IPS-18c (cell line): Measurements from ENCODE around the gene TANGO6.
A peak's percentile ranks its signal among the peaks of the same experiment; 100 is the strongest.
"Not testable (repeated sequence)": the region's sequence is repeated elsewhere in the genome, so short reads cannot be mapped to it uniquely, and the experiment has no call there.

Source experiments
- H3K4me3 ChIP-seq: 2 replicates; pipeline ENCODE4 v1.7.0; 2013; ENCODE audit warnings: low read depth, mild to moderate bottlenecking, low read length, moderate library complexity; ENCODE audit not compliant: insufficient read depth
- H3K9me3 ChIP-seq: one replicate; pipeline ENCODE4 v1.6.1; 2013; ENCODE audit warnings: mild to moderate bottlenecking, low read length, moderate library complexity; ENCODE audit not compliant: control insufficient read depth, insufficient read depth

TANGO6 gene

DNA sequence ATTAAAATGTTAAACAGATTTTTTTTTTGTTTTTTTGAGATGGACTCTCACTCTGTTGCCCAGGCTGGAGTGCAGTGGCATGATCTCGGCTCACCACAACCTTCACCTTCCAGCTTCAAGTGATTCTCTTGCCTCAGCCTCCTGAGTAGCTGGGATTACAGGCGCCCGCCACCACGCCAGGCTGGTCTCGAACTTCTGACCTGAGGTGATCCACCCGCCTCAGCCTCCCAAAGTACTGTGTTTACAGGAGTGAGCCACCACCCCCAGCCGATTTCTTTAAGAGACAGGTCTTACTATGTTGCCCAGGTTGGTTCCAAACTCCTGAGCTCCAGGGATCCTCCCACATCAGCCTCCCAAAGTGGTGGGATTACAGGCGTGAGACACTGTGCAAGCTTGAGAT, 281.1 kb downstream of the TANGO6 start:
- H3K9me3 ChIP-seq, H3K4me3 ChIP-seq: not testable (repeated sequence)

DNA sequence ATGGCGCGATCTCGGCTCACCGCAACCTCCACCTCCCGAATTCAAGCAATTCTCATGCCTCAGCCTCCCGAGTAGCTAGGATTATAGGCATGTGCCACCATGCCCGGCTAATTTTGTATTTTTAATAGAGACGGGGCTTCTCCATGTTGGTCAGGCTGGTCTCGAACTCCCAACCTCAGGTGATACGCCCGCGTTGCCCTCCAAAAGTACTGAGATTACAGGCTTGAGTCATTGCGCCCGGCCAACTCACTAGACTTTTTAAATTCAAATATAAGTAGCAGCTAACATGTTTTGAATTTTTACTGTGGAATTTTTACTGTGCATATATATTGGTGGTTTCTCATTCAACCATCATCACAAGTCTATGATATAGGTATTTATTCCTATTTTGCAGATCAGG, 281.6 kb downstream of the TANGO6 start:
- not testable (repeated sequence) for H3K9me3 ChIP-seq, H3K4me3 ChIP-seq

DNA sequence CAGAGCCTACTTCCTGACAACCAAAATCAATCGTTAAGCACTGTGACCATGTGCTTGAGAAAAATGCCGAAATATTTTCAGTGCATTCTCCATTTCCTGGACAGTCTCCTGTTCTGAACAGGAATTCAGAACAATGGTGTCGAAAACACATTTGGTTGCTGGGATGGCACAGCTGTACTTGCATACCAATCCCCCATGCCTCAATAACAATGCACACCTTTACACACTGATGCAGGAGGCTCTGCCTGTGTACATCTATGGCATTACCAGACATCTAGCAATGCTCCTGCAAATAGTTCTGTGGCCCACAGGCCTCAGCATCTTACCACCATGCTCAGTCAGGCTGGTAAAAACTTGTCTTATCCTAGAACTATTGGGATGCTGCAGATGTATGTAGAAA, 282.9 kb downstream of the TANGO6 start:
- no peak overlapping the region for H3K4me3 ChIP-seq
- no peaks in the 10 kb centered on the region for H3K9me3 ChIP-seq

DNA sequence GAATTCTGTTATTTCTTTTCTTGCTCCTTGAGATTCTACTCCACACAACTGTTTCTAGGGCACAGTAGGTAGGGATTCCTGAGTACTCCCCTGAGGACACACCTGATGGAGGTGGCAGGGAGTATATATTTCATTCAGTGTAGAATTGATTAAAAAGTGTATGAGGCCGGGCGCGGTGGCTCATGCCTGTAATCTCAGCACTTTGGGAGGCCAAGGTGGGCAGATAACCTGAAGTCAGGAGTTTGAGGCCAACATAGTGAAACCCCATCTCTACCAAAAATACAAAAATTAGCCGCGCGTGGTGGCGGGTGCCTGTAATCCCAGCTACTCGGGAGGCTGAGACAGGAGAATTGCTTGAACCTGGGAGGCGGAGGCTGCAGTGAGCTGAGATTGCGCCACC, 283.5 kb downstream of the TANGO6 start:
- H3K4me3 ChIP-seq, H3K9me3 ChIP-seq: not testable (repeated sequence)

DNA sequence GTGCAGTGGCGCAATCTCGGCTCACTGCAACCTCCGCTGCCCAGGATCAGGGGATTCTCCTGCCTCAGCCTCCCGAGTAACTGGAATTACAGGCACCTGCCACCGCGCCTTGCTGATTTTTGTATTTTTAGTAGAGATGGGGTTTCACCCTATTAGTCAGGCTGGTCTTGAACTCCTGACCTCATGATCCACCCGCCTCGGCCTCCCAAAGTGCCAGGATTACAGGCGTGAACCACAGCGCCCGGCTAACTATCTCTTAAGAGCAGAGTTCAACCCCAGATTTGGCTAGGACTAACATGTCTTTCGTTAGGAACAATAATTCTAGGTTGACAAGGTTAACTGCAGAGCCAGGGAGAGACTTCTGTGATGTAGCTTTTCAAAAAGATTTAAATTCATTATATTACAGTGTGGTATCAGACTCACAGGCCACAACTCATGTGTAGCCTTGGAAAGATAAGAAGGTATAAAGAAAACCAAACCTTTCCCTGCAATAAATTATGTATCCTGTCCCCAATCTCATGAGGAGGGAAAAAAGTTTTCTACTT, 284.7 kb downstream of the TANGO6 start:
- H3K9me3 ChIP-seq, result no peaks in the 10 kb centered on the region
- no peak overlapping the region for H3K4me3 ChIP-seq

DNA sequence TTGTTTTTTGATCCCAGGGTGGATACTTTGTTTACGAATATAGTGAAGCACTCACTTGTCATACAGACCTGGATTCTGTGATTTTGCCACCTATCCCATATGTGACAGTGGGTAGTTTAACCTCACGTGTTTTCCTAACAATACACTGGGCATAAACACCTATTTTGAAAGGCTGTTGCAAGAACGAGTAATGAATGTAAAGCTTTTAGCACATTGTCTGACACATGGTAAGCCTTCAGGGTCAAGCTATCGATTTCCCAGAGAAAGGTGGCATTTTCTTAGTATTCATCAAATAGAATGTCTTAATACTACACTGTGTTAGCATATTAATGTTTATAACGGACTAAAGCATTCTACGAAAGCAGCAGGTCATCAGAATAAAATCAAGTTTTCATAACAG, 287.1 kb downstream of the TANGO6 start:
- no peak overlapping the region for H3K4me3 ChIP-seq
- H3K9me3 ChIP-seq, result no peaks in the 10 kb centered on the region

DNA sequence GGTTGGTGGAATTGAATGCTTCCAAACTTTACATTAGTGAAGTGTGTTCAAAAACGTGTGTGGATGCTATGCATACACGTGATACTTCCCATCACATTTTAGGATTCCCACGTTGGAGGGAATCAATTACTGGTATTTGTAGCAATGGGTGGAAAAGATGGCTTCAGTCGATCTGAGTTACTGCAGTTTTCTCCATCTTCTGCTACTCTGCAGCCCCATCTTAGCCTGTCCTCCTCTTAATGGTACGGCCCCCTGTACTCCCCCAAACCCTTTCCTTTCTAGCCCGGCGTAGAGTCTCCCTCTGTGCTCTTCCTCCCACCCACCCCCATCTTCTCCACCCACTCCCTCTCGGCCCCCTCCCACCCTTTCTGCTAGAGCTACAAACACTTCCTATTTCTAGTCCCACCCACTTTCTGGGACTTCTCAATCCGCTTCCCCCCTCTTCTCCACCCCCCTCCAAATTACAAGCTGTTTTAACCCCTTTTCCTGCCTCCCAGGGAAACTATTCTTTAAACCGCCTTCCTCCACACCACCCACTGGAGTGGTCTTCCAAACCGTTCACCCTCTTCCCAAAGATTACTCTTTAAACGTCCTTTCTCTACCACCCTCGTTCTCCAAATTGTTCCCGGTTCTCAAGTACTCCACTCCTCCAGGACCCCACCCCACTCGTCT, 288.0 kb downstream of the TANGO6 start:
- Histone ChIP-seq H3K9me3 (no peaks in the 10 kb centered on the region), H3K4me3 (peak overlapping the region; percentile 57)

DNA sequence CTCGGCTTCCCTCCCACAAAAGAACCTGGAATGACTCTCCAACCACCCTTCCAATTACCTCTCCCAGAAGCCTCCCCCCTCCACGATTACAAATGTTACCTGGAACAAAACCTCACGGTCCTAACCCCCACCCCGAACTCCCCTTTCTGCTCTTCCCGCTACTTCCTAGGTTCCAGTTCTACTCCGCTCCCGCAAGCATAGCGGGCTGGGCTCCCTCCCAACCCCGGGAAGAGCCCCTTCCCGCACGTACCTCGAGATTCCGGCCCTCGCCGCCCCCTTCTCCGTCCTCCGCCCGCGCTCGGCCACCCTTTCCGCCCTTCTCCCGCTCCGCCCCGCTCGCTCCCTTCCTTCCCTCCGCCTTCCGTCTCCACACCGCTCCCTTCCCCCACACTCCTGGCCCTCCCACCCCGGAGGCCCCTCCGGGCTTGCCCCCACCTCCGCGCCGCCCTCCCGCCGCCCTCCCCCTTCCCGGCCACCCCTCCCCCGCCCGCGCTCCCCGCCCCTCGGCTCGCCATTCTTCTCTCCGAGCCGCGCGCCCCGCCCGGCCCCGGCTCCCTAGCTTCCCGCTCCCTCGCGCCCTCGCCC, 288.6 kb downstream of the TANGO6 start:
- H3K4me3 ChIP-seq, result peak overlapping the region; percentile 52
- H3K9me3 ChIP-seq, result no peaks in the 10 kb centered on the region

DNA sequence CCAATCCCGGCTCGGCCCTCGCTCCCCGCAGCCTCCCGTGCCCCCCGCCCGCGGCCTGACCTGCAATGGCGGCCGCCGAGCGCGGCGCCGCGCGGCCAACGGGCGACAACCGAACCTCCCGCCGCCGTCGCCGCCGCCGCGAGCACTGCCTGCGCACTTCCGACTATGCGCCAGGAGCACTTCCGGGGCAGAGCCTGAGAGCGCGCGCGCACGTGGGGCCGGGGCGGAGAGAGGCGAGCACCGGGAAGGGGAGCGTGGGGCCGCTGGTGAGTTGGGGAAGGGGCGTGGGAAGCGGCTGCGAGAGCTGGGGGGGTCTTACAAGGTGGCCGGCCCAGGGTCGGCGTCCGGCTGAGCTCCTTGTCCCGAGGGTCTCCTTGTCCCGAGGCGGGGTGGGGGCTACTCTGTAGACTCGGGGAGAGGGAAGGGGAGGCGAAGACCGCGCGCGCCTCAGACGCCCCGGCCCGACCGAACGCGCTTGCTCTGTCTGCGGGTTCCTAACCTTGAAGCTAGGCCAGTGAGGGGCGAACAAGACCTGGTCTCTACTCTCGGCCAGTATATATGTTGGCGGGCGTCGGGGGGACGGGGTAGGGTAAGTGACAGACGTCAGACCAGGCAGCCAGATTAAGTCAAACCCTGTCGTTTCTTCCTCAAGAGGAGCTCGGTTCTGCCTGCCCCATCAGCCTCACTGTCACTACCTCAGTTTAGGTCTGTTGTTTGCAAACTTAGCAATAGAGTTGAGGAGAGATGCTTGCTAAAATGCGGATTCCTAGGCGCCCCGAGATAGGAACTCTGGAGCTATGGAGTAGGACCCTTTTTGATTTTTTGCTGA, 289.3 kb downstream of the TANGO6 start, which contains the start of the genes CHTF8 and UTP4:
CHTF8 (minus strand) TSS at position 165 of the 829 bp plus-strand sequence. CDS start 11,130 bp downstream, outside the sequence.
UTP4 (plus strand) TSS at position 226 of the 829 bp plus-strand sequence. CDS start 811 bp downstream, outside the sequence.
- H3K9me3 ChIP-seq, result no peaks in the 10 kb centered on the region
- peak within 1 kb of the TSS; percentile 52 for H3K4me3 ChIP-seq

DNA sequence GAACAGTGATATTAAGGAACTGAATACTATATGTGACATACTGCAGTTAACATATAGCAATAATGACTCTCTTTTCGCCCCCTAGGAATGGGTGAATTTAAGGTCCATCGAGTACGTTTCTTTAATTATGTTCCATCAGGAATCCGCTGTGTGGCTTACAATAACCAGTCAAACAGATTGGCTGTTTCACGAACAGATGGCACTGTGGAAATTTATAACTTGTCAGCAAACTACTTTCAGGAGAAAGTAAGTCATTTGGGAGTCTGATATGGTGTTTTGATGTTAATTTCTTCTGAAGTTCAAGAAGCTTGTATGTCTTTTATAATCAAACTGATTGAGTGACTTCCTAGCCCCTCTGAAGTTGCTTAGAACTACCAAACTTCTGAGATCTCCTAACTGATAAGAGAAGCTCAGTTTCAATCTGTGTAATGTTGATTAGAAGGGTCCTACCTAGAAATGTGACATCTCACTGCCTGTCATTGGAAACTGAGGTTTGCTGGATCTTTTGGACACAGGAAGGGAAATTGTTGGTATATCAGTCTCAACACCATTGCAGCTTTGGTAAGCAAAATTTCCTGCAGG, 290.1 kb downstream of the TANGO6 start:
- Histone ChIP-seq H3K4me3 (peak overlapping the region; percentile 52), H3K9me3 (no peaks in the 10 kb centered on the region)
